ENCODE data around the gene CABLES1. TPM values are rescaled to one million over a fixed set of nuclear protein-coding genes. Genes with fewer than 3 reads are reported as not detected.

Gene CABLES1
- total RNA-seq, 1 experiment from 2014 or later = 11.8 TPM

GRCh38 chr18:23228102-23229061 is 93.1 kb downstream of the CABLES1 start:
- Histone ChIP-seq H3K79me2 (ENCODE audit: low read depth) (no peaks in the 10 kb centered on the region), H4K20me1 (ENCODE audit: insufficient read depth) (no peaks in the 10 kb centered on the region), H3K9me3 (ENCODE audit: insufficient read depth, low read depth) (no peaks in the 10 kb centered on the region), H3K4me2 (no peak overlapping the region), H3K4me1 (replicated peaks; ENCODE audit: insufficient read depth) (peaks cover 17% of the 10 kb centered on the region), H3K27ac (peak overlapping the region; percentile 23; the same call in 1 of the 2 replicates), H3K9me2 (ENCODE audit: insufficient read depth) (no peaks in the 10 kb centered on the region), H3K36me3 (ENCODE audit: low read depth) (no peaks in the 10 kb centered on the region), H3K4me3 (no peak overlapping the region), H2AFZ (no peak overlapping the region), H3K27me3 (ENCODE audit: insufficient read depth, low read depth) (no peaks in the 10 kb centered on the region), H3F3A (ENCODE audit: insufficient read depth, low read depth) (no peaks in the 10 kb centered on the region; the same call in 1 of the 2 replicates)
- BruUV-seq (replicated peaks) = no TSS peak
- no peak for DNase-seq
- TF ChIP-seq EZH2 (IDR thresholded peaks at IDR 0.05; ENCODE audit: low read depth) (no peak), CTCF (conservative IDR thresholded peaks at IDR 0.05) (no peak)
- intact Hi-C loops (cut with micrococcal nuclease; ENCODE audit: unreplicated experiment) = no loop called here
- ChIA-PET POLR2A (ENCODE audit: unreplicated experiment) (no interaction called here), CTCF (interaction anchor here (0.5 to 0.6 kb wide), 2 partner anchors 103 to 151 kb away, joined by 3 to 5 read pairs; no protein-coding TSS in a partner anchor)

- ChIA-PET CTCF (no interaction called here), POLR2A (ENCODE audit: unreplicated experiment) (no interaction called here)
- Histone ChIP-seq H3K4me1 (replicated peaks; ENCODE audit: insufficient read depth) (peaks cover 17% of the 10 kb centered on the region), H3K27ac (no peak overlapping the region), H4K20me1 (ENCODE audit: insufficient read depth) (no peaks in the 10 kb centered on the region), H3K4me2 (no peak overlapping the region), H3F3A (ENCODE audit: insufficient read depth, low read depth) (no peaks in the 10 kb centered on the region; the same call in 1 of the 2 replicates), H3K36me3 (ENCODE audit: low read depth) (no peaks in the 10 kb centered on the region), H3K9me3 (ENCODE audit: insufficient read depth, low read depth) (no peaks in the 10 kb centered on the region), H3K4me3 (no peak overlapping the region), H2AFZ (no peak overlapping the region), H3K79me2 (ENCODE audit: low read depth) (no peaks in the 10 kb centered on the region), H3K9me2 (ENCODE audit: insufficient read depth) (no peaks in the 10 kb centered on the region), H3K27me3 (ENCODE audit: insufficient read depth, low read depth) (no peaks in the 10 kb centered on the region)
- no TSS peak for BruUV-seq (replicated peaks)
- TF ChIP-seq CTCF (conservative IDR thresholded peaks at IDR 0.05) (no peak), EZH2 (IDR thresholded peaks at IDR 0.05; ENCODE audit: low read depth) (no peak)
- intact Hi-C loops (cut with micrococcal nuclease; ENCODE audit: unreplicated experiment) = no loop called here
- no peak for DNase-seq
Observed at GRCh38 chr18:23229472-23229871, 94.2 kb downstream of the CABLES1 start.

GRCh38 chr18:23230686-23231085 is 95.4 kb downstream of the CABLES1 start:
- Histone ChIP-seq H3F3A (ENCODE audit: insufficient read depth, low read depth) (no peaks in the 10 kb centered on the region; the same call in 1 of the 2 replicates), H4K20me1 (ENCODE audit: insufficient read depth) (no peaks in the 10 kb centered on the region), H3K9me3 (ENCODE audit: insufficient read depth, low read depth) (no peaks in the 10 kb centered on the region), H3K27me3 (ENCODE audit: insufficient read depth, low read depth) (no peaks in the 10 kb centered on the region), H3K27ac (0 out of 2 replicates have a peak overlapping the region, but pooled peaks have one; percentile 29), H2AFZ (no peak overlapping the region), H3K79me2 (ENCODE audit: low read depth) (no peaks in the 10 kb centered on the region), H3K4me1 (replicated peaks; ENCODE audit: insufficient read depth) (peaks cover 17% of the 10 kb centered on the region), H3K4me3 (no peak overlapping the region), H3K9me2 (ENCODE audit: insufficient read depth) (no peaks in the 10 kb centered on the region), H3K4me2 (no peak overlapping the region), H3K36me3 (ENCODE audit: low read depth) (no peaks in the 10 kb centered on the region)
- intact Hi-C loops (cut with micrococcal nuclease; ENCODE audit: unreplicated experiment) = loop anchor here (1.0 kb wide), 1 partner anchor 101 kb away; no protein-coding TSS in a partner anchor
- CTCF ChIA-PET = no interaction called here
- POLR2A ChIA-PET (ENCODE audit: unreplicated experiment) = interaction anchor here (0.6 kb wide), 1 partner anchor 124 kb away, joined by 5 read pairs; no protein-coding TSS in a partner anchor
- DNase-seq = no peak
- TF ChIP-seq CTCF (conservative IDR thresholded peaks at IDR 0.05) = no peak
- TF ChIP-seq EZH2 (IDR thresholded peaks at IDR 0.05; ENCODE audit: low read depth) = no peak
- BruUV-seq (replicated peaks) = TSS peak; percentile 23
